HepG2 (cell line): Measurements from ENCODE around the gene SUCLG1. TPM values are rescaled to one million over a fixed set of nuclear protein-coding genes. Genes with fewer than 3 reads are reported as not detected.
A peak's percentile ranks its signal among the peaks of the same experiment; 100 is the strongest.

Experiments used
- ATAC-seq: fragments of 200-7000 bp; cut with Tn5 transposase; 3 replicates; pipeline ENCODE4 v1.9.1; 2020; ENCODE audit warnings: mild to moderate bottlenecking, moderate library complexity
- BruUV-seq: library from RNA; stranded (reverse); fragments of 400-500 nt; replicated peaks from 2 replicates; lab custom pipeline; 2021; lab: Mats Ljungman, UMichigan
- CTCF ChIA-PET: fragments of 300-600 bp; formaldehyde crosslinking; extraction: SDS; loops from one replicate; lab custom pipeline; 2021; ENCODE audit warnings: low total read pairs, inconsistent platforms, low intra/inter-chr PET ratio; lab: Yijun Ruan, JAX
- POLR2A ChIA-PET: fragments of 350-600 bp; sonication (Branson Sonifier 250); formaldehyde crosslinking; loops from one replicate; lab custom pipeline; 2020; ENCODE audit warnings: antibody characterized with exemption, inconsistent platforms; lab: Yijun Ruan, JAX
- DNase-seq: peaks from one replicate; pipeline ENCODE4 v3.0.0-alpha.2; 2015; ENCODE audit warnings: low spot score
- FAIRE-seq: peaks from 3 replicates; lab custom pipeline; 2011; peaks lifted over from hg19 to GRCh38; lab: Jason Lieb, UNC
- H2AFZ ChIP-seq: one replicate; pipeline ENCODE4 v1.6.1; 2011; ENCODE audit warnings: low read length, inconsistent platforms
- H3K27ac ChIP-seq: fragments of 300-600 bp; 3 replicates; pipeline ENCODE4 v1.8.0; 2011; ENCODE audit warnings: mixed run types, mild to moderate bottlenecking, mixed read lengths, low read length, inconsistent platforms; ENCODE audit not compliant: insufficient read depth; ENCODE audit errors: extremely low read length
- H3K27me3 ChIP-seq, 2 experiments: fragments of 200-600 bp in 1 of 2; 2 replicates in 1 of 2; 3 replicates in 1 of 2; pipeline versions ENCODE4 v1.6.0 to v1.8.0; 2011; ENCODE audit warnings: low read length in 2 of 2, mild to moderate bottlenecking in 2 of 2, moderate library complexity in 2 of 2, inconsistent platforms in 1 of 2; ENCODE audit not compliant: insufficient read depth in 2 of 2, control insufficient read depth in 1 of 2
- H3K36me3 ChIP-seq, 2 experiments: fragments of 200-600 bp in 1 of 2; replicated peaks in 1 of 2; 2 replicates in 1 of 2; 3 replicates in 1 of 2; pipeline versions ENCODE4 v1.5.1 to v1.8.0; 2011; ENCODE audit warnings: low read length in 2 of 2, inconsistent platforms in 1 of 2; ENCODE audit not compliant: insufficient read depth in 2 of 2, control insufficient read depth in 1 of 2
- H3K4me1 ChIP-seq: 2 replicates; pipeline ENCODE4 v1.5.1; 2012; ENCODE audit warnings: low read length, inconsistent platforms; ENCODE audit not compliant: insufficient read depth
- H3K4me2 ChIP-seq: 2 replicates; pipeline ENCODE4 v1.6.0; 2011; ENCODE audit warnings: low read depth, low read length, inconsistent platforms
- H3K4me3 ChIP-seq, 3 experiments: fragments of 200-600 bp in 1 of 3; sonication (generic), shearing (Covaris generic) in 1 of 3; replicated peaks in 1 of 3; 2 replicates each; pipeline ENCODE4 v1.5.1; 2011 to 2016; ENCODE audit warnings: low read length in 3 of 3, inconsistent platforms in 2 of 3, low read depth in 2 of 3, mild to moderate bottlenecking in 2 of 3, control low read depth in 1 of 3, mixed read lengths in 1 of 3; ENCODE audit not compliant: insufficient read depth in 1 of 3
- H3K79me2 ChIP-seq: one replicate; pipeline ENCODE4 v1.6.1; 2011; ENCODE audit warnings: low read length, inconsistent platforms; ENCODE audit not compliant: insufficient read depth
- H3K9ac ChIP-seq: 2 replicates; pipeline ENCODE4 v1.6.0; 2011; ENCODE audit warnings: mild to moderate bottlenecking, low read depth, low read length, inconsistent platforms; ENCODE audit not compliant: insufficient read depth
- H3K9me3 ChIP-seq: 2 replicates; pipeline ENCODE4 v1.5.1; 2012; ENCODE audit warnings: mild to moderate bottlenecking, low read length
- H4K20me1 ChIP-seq: 2 replicates; pipeline ENCODE4 v1.6.0; 2011; ENCODE audit warnings: inconsistent platforms, mild to moderate bottlenecking, low read length, moderate library complexity; ENCODE audit not compliant: insufficient read depth
- ATRX ChIP-seq: sonication (generic); formaldehyde crosslinking; IDR thresholded peaks from 2 replicates; pipeline ENCODE4 v1.4.0; 2020; ENCODE audit warnings: missing genetic modification reagents, borderline replicate concordance
- HOXD1 ChIP-seq: sonication (generic); formaldehyde crosslinking; IDR thresholded peaks from 2 replicates; pipeline ENCODE4 v1.5.0; 2020; ENCODE audit warnings: missing genetic modification reagents
- KAT7 ChIP-seq: IDR thresholded peaks from 2 replicates; pipeline ENCODE4 v1.6.1; 2018; ENCODE audit warnings: borderline replicate concordance, missing compliant biosample characterization
- MZF1 ChIP-seq: sonication (generic); formaldehyde crosslinking; IDR thresholded peaks from 2 replicates; pipeline ENCODE4 v1.8.1; 2023; ENCODE audit warnings: mild to moderate bottlenecking, missing genetic modification reagents, borderline replicate concordance
- POGZ ChIP-seq: sonication (generic); formaldehyde crosslinking; IDR thresholded peaks from 2 replicates; pipeline ENCODE4 v1.4.0; 2020; ENCODE audit warnings: mild to moderate bottlenecking, missing genetic modification reagents
- RERE ChIP-seq: IDR thresholded peaks from 2 replicates; pipeline ENCODE4 v1.6.1; 2016; ENCODE audit warnings: low read depth, missing genetic modification reagents, missing compliant biosample characterization
- TGIF2 ChIP-seq: IDR thresholded peaks from 2 replicates; pipeline ENCODE4 v1.6.1; 2016; ENCODE audit warnings: control low read depth, missing compliant biosample characterization
- TSC22D2 ChIP-seq: sonication (generic); formaldehyde crosslinking; IDR thresholded peaks from 2 replicates; pipeline ENCODE4 v1.5.1; 2020; ENCODE audit warnings: missing genetic modification reagents, mild to moderate bottlenecking, borderline replicate concordance
- XRCC5 ChIP-seq: fragments of 200-400 bp; formaldehyde crosslinking; optimal IDR thresholded peaks from 2 replicates; pipeline ENCODE3; 2017; ENCODE audit warnings: mild to moderate bottlenecking, low read length
- YY1 ChIP-seq: IDR thresholded peaks from 2 replicates; pipeline ENCODE4 v1.6.1; 2011; ENCODE audit warnings: low read length, low read depth, moderate library complexity, mild to moderate bottlenecking; ENCODE audit not compliant: insufficient read depth, insufficient replicate concordance
- ZFAT ChIP-seq: sonication (generic); formaldehyde crosslinking; conservative IDR thresholded peaks from 2 replicates; pipeline ENCODE4 v1.8.1; 2023; ENCODE audit warnings: missing genetic modification reagents, inconsistent platforms
- ZFP82 ChIP-seq: sonication (generic); formaldehyde crosslinking; IDR thresholded peaks from 2 replicates; pipeline ENCODE4 v1.5.1; 2020; ENCODE audit warnings: mild to moderate bottlenecking, missing genetic modification reagents, borderline replicate concordance
- ZNF598 ChIP-seq: sonication (generic); formaldehyde crosslinking; IDR thresholded peaks from 2 replicates; pipeline ENCODE4 v1.5.1; 2020; ENCODE audit warnings: mild to moderate bottlenecking, missing genetic modification reagents, borderline replicate concordance
- ZNF709 ChIP-seq: sonication (generic); formaldehyde crosslinking; IDR thresholded peaks from 2 replicates; pipeline ENCODE4 v1.5.0; 2020; ENCODE audit warnings: mild to moderate bottlenecking, missing genetic modification reagents
- ZSCAN31 ChIP-seq: sonication (generic); formaldehyde crosslinking; IDR thresholded peaks from 2 replicates; pipeline ENCODE4 v1.5.0; 2020; ENCODE audit warnings: low read depth, mild to moderate bottlenecking, missing genetic modification reagents
- WGBS: methylation state at CpG from one replicate; pipeline ENCODE4 v1.1.6; 2017; ENCODE audit warnings: low lambda C conversion rate; 5-methylcytosine and 5-hydroxymethylcytosine counted together
- in situ Hi-C: cut with HindIII; loops from 2 replicates; pipeline ENCODE4 v1.10.0; 2017; ENCODE audit warnings: low pct_unique_long_range_greater_than_20kb; ENCODE audit not compliant: extremely low pct_ligation_motif_present
- intact Hi-C: fragments of 100-400 bp; cut with micrococcal nuclease; formaldehyde crosslinking; loops from one replicate; pipeline ENCODE4 v1.10.0; 2022; ENCODE audit not compliant: unreplicated experiment
- polyA plus RNA-seq, 8 experiments: library from polyadenylated mRNA; depleted of rRNA in 3 of 8; stranded (reverse) in 7 of 8; unstranded in 1 of 8; fragments of >200 nt; fragmentation: Illumina TruSeq in 4 of 8; extraction: Trizol in 4 of 8; gene quantifications; 2 replicates each; pipeline versions ENCODE4 v1.2.1 to v1.2.3, GENCODE V29; 2011 to 2016; ENCODE audit warnings: low read depth in 4 of 8, missing spikeins in 1 of 8, mixed read lengths in 1 of 8; ENCODE audit not compliant: insufficient read depth in 1 of 8
- total RNA-seq, 5 experiments: library from RNA; depleted of rRNA; stranded (reverse); fragments of >200 nt; fragmentation: Illumina TruSeq; extraction: Trizol; gene quantifications; 2 replicates each; pipeline ENCODE4 v1.2.3, GENCODE V29; 2016; ENCODE audit warnings: low read depth in 1 of 5
- TF ChIP-seq, protein P1 (sequence below): sonication (generic); formaldehyde crosslinking; IDR thresholded peaks from 2 replicates; pipeline ENCODE4 v1.8.0; 2022; ENCODE audit warnings: missing genetic modification reagents, low read depth, mild to moderate bottlenecking, borderline replicate concordance

SUCLG1 gene
- total and polyA plus RNA-seq, 2 of the 13 experiments (the other 11 are each of a cell fraction or from before 2014, with no cell fraction given), result 58.7 to 121 TPM

GRCh38 chr2:84458551-84459017 lies 496 bp downstream of the SUCLG1 start:
- BruUV-seq, result TSS peak; percentile 72
- intact Hi-C loops (loop anchor here (2.0 kb wide), 2 partner anchors 28 to 162 kb away; no protein-coding TSS in a partner anchor), in situ Hi-C loops (no loop called here)
- Histone ChIP-seq H2AFZ (peak overlapping the region; percentile 74), H3K9ac (peak overlapping the region; percentile 81), H4K20me1 (no peaks in the 10 kb centered on the region), H3K27me3 (no peaks in the 10 kb centered on the region; a peak in 1 of 5 replicates), H3K9me3 (no peaks in the 10 kb centered on the region), H3K36me3 (peaks cover 3 to 5% of the 10 kb centered on the region in 2 experiments; a peak in 2 of 5 replicates), H3K4me2 (peak overlapping the region; percentile 81), H3K79me2 (peaks cover 45% of the 10 kb centered on the region), H3K27ac (peak overlapping the region; percentile 81), H3K4me3 (peak overlapping the region; percentile 86 to 92 (median 90)), H3K4me1 (peaks cover 63% of the 10 kb centered on the region)
- peak; percentile 49 for DNase-seq
- WGBS, result under 1% methylated on average over 16 of the region's 16 CpGs
- FAIRE-seq, result no peak
- CTCF ChIA-PET, result no interaction called here
- POLR2A ChIA-PET, result interaction anchor here (0.6 to 1.7 kb wide), 5 partner anchors 8 to 461 kb away, joined by 3 to 5 read pairs (median 5); no protein-coding TSS in a partner anchor
- peak; percentile 78 for ATAC-seq
- TF ChIP-seq ZNF598 (CRISPR knock-in tag), result no peak
- no peak for TF ChIP-seq MZF1 (CRISPR knock-in tag)
- TF ChIP-seq TGIF2 (CRISPR knock-in tag), result peak; percentile 82
- TF ChIP-seq YY1, result no peak
- 0 out of 2 replicates have a peak, but pooled peaks have one; percentile 76 for TF ChIP-seq HOXD1 (CRISPR knock-in tag)
- no peak for TF ChIP-seq ZFAT (CRISPR knock-in tag)
- peak; percentile 44; the same call in 1 of the 2 replicates for TF ChIP-seq ZSCAN31 (CRISPR knock-in tag)
- TF ChIP-seq ZNF709 (CRISPR knock-in tag), result 0 out of 2 replicates have a peak, but pooled peaks have one; percentile 11
- TF ChIP-seq, protein P1, sequence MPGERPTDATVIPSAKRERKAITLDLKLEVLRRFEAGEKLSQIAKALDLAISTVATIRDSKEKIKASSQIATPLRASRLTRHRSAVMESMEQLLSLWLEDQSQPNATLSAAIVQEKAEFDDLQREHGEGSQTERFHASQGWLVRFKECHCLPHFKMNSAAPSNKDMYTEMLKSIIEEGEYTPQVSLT, result no peak
- TF ChIP-seq ATRX, result no peak
- no peak for TF ChIP-seq RERE (CRISPR knock-in tag)
- TF ChIP-seq KAT7 (CRISPR knock-in tag), result no peak
- peak; percentile 1 for TF ChIP-seq XRCC5
- no peak for TF ChIP-seq POGZ (CRISPR knock-in tag)
- peak; percentile 92 for TF ChIP-seq ZFP82 (CRISPR knock-in tag)
- TF ChIP-seq TSC22D2 (CRISPR knock-in tag), result no peak
